ENCODE measurements around the gene KPNA2. TPM values are rescaled to one million over a fixed set of nuclear protein-coding genes. Genes with fewer than 3 reads are reported as not detected.

The KPNA2 gene
- total RNA-seq, 3 donors from 2014 or later, result 19.7 to 21.9 (median 20.5) TPM

- H3K9me3 ChIP-seq, result no peaks in the 10 kb centered on the region
- H3K36me3 ChIP-seq, result no peaks in the 10 kb centered on the region
- no peak for DNase-seq (ENCODE audit: low spot score in 2 of 2)
- intact Hi-C loops (cut with DNase I; ENCODE audit: low total_unique reads), result no loop called here
- no peak overlapping the region for H3K27ac ChIP-seq
- H3K4me1 ChIP-seq, result no peaks in the 10 kb centered on the region
- TF ChIP-seq POLR2AphosphoS5 (IDR thresholded peaks at IDR 0.05) (no peak), POLR2A (IDR thresholded peaks at IDR 0.05) (no peak), CTCF (IDR thresholded peaks at IDR 0.05) (no peak)
- H3K27me3 ChIP-seq, result no peaks in the 10 kb centered on the region
- no peak overlapping the region for H3K4me3 ChIP-seq
These were observed 59.8 kb downstream of the KPNA2 start for GRCh38 chr17:68095205-68095811.

GRCh38 chr17:68096111-68096510, 60.6 kb downstream of the KPNA2 start:
- intact Hi-C loops (cut with DNase I; ENCODE audit: low total_unique reads), result no loop called here
- DNase-seq (ENCODE audit: low spot score in 2 of 2), result no peak
- Histone ChIP-seq H3K27ac (no peak overlapping the region), H3K4me3 (no peak overlapping the region), H3K36me3 (no peaks in the 10 kb centered on the region), H3K9me3 (no peaks in the 10 kb centered on the region), H3K4me1 (no peaks in the 10 kb centered on the region), H3K27me3 (no peaks in the 10 kb centered on the region)
- TF ChIP-seq CTCF (IDR thresholded peaks at IDR 0.05) (no peak), POLR2AphosphoS5 (IDR thresholded peaks at IDR 0.05) (no peak), POLR2A (IDR thresholded peaks at IDR 0.05) (no peak)

Other genes with a start within 250 kb of the KPNA2 start
- 100 to 1,000 TPM in 2 of 3 donors, 10 to 100 TPM in 1; 97.6 to 142 (median 120) TPM for gene BPTF, start 210.2 kb upstream of the KPNA2 start, total RNA-seq
- 10 to 100 TPM in 2 of 3 donors, 1 to 10 TPM in 1; 6.6 to 18.7 (median 12.0) TPM for gene C17orf58, start 39.3 kb upstream of the KPNA2 start, total RNA-seq
- 10 to 100 TPM; 36.7 to 94.9 (median 48.3) TPM for gene AMZ2, start 212.3 kb downstream of the KPNA2 start, total RNA-seq

Data from breast epithelium (tissue), 4 donors.